OCI-LY7 (cell line): ENCODE measurements around the gene STK33.

Source experiments
- EZH2phosphoT487 ChIP-seq: fragments of 200-600 bp; sonication (generic); IDR thresholded peaks from 2 replicates; pipeline ENCODE4 v1.6.1; 2018; ENCODE audit warnings: low read depth, borderline replicate concordance, mild to moderate bottlenecking, mixed run types, antibody characterized with exemption, low read length, moderate library complexity, mixed read lengths
- TF ChIP-seq, protein P1 (sequence below): fragments of 200-600 bp; sonication (generic); conservative IDR thresholded peaks from 2 replicates; pipeline ENCODE4 v1.5.1; 2014; ENCODE audit warnings: mild to moderate bottlenecking, antibody characterized with exemption, low read length, moderate library complexity, mixed read lengths

DNA sequence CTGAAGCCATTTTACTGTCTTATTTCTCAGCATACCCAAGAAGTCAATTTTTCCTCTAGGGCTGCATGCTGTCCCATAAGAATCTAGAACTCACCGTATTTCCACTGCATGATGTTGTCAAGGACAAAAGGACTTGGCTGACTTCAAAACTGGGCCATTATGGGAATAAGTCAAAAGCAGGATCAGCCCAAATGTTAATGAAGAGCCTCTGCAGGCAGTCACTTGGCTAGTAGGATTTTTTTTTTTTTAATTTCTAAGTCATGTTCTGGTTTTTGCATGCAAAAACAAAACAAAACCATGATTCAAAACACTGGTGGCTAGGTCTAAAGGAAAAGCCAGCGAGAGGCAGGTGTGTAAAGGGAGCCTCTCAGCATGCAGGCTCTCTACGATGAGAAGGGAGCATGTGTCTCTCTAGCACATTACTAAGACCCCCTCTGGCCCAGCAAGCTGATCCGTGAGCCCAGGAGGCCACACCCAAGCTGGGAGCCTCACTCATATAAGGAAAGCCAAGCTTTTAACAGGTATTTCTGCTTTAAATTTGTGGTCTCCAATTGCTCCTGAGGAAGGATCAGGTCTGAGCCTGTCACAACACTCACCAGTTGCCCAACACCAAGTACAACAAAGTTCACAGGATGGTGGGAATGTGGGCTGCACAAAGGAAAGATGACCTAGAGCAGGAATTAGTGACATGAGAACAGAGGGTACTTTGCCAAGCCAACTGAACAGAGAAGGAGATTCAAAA lies 21.4 kb upstream of the STK33 start:
- TF ChIP-seq, protein P1, sequence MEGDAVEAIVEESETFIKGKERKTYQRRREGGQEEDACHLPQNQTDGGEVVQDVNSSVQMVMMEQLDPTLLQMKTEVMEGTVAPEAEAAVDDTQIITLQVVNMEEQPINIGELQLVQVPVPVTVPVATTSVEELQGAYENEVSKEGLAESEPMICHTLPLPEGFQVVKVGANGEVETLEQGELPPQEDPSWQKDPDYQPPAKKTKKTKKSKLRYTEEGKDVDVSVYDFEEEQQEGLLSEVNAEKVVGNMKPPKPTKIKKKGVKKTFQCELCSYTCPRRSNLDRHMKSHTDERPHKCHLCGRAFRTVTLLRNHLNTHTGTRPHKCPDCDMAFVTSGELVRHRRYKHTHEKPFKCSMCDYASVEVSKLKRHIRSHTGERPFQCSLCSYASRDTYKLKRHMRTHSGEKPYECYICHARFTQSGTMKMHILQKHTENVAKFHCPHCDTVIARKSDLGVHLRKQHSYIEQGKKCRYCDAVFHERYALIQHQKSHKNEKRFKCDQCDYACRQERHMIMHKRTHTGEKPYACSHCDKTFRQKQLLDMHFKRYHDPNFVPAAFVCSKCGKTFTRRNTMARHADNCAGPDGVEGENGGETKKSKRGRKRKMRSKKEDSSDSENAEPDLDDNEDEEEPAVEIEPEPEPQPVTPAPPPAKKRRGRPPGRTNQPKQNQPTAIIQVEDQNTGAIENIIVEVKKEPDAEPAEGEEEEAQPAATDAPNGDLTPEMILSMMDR: no peak
- no peak for TF ChIP-seq EZH2phosphoT487
